HG02571 (cell line): ENCODE measurements around the gene TMEM9B.
"Not testable (repeated sequence)": the region's sequence is repeated elsewhere in the genome, so short reads cannot be mapped to it uniquely, and the experiment has no call there.

Experiments
- ATAC-seq: cut with Tn5 transposase; IDR thresholded peaks from one replicate; pipeline ENCODE4 v1.9.1; 2021; ENCODE audit warnings: mild to moderate bottlenecking, moderate library complexity; ENCODE audit not compliant: unreplicated experiment

TMEM9B gene

DNA sequence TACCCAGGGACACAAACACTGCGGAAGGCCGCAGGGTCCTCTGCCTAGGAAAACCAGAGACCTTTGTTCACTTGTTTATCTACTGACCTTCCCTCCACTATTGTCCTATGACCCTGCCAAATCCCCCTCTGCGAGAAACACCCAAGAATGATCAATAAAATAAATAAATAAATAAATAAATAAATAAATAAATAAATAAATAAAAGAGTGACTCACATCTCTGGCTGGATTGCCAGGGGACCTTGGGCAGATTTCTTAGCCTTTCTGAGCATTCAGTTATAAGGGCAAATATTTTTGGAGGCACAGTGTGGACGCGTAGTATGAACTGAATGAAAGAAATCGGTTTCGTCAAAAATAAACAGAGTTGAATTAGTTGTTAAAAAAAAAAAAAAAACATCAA is 15.1 kb upstream of the TMEM9B start:
- ATAC-seq, result not testable (repeated sequence)

DNA sequence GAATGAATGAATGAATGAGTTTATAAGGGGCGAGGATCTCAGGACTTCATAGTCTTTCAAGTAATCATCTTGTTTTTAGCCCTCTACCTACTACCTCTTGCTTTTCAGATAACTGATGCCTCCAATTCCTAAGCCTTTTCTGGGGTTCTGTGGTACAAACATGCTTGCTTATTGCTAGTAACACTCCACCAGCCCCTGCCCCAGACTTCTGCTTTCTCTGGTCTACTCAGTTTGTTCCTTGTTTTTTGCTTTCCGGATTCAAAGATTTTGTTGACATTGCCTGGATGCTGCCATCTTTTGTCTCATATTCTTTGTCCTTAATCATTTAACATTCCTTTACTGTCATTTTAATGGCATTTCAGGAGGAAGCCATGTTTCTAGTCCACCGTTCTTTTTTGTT is 8.9 kb upstream of the TMEM9B start:
- no peak for ATAC-seq

DNA sequence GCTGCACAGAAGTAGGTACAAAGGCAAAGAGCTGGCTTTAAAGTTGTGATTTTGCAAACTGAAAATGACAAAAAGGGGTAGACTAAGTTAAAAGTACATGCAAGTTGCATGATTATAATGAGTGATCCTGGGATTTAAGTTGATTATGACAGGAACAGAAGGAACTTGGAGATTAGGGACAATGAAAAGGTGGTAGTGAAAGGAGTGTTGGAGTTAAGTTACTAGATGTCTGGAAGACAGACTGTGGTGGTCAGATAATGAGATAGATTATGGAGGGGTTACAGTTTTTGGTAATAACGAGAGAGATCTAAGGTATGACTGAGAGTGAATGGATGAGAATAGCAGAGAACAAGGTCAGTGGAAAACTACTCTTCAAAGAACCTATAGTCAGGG is 7.7 kb upstream of the TMEM9B start:
- no peak for ATAC-seq

DNA sequence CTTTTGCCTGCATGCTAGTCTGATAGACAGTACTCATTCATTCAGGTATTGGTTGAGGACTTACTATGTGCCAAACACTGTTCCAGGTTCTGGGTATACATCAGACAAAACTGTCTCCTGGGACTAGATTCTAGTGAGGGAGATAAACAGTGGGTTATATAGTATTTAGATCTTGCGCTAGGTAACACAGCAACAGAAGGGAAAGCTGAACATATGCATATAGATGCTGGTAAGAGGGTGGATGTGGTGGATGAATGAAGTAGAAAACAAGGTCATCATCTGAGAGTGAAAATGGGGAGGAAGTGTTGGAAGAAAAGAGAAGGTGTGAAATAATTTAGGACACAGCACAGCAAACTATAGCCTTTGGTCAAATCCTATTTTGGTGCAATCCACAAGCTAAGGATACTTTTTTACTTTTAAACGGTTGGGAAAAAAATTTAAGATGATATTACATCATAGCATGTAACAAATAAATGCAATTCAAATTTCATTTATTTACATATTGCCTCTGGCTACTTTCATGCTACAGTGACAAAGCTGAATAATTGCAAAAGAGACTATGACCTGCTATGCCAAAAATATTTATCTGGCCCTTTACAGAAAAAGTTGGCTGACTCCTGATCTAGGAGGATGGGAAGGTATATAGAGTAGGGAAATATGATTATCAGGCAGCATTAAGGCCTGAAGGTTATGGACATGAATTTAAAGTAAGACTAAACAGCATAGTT is 7.1 kb upstream of the TMEM9B start:
- no peak for ATAC-seq

DNA sequence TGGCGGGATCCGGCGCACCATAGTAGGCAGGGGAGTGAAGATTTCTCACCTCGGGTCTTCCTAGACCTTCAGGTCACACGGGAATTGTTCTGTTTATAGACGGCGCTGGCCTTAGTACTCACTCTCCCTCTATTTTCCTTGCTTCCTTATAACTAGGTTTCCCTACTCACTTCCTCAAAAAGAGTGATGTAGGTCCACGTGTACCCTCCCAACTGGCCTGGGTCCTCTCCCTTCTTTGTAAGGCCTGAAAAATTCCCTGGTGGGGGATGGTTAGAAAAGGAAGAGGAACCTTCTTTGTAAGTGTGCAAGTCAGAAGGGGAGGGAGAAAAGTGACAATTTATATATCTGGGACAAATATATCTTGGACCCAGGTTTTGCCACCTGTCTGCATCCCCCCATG is 2.9 kb upstream of the TMEM9B start:
- ATAC-seq, result no peak

DNA sequence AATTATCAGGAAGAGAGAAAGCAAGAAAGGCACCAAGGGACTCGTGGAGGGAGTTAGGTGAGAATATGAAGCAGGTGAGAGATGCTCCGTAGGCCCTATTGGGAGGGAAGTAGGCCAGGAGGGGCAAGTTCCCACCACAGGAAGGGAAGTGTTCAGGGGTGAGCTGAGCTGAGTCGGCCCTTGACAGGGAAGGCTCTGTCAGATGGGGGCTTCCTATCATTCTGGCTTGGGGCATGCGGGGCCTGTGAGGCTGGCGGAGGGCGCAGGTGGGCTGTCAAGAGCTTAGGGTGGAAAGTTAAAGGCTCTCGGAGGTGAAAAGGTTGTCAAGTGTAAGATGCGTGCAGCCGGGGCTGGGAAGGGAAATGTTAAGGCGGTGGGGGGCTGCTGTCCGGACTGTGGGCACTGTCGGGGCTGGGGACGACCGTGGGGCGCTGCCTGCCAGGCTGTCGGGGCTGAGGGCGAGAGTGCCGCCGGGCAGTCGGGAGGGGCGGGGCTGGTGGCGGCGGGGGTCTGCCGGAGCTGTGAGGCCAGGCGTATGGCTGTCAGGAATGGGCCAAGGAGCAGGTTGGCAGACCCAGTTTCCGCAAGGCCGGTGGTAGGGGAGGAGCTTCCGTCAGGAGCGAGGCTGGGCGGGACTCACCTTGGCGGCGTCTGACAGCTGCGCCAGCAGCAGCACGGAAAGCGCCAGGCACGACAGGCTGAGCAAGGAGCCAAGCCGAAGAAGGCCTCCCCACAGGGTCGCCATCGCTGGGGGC is 496 bp downstream of the TMEM9B start:
- peak; percentile 73 for ATAC-seq

DNA sequence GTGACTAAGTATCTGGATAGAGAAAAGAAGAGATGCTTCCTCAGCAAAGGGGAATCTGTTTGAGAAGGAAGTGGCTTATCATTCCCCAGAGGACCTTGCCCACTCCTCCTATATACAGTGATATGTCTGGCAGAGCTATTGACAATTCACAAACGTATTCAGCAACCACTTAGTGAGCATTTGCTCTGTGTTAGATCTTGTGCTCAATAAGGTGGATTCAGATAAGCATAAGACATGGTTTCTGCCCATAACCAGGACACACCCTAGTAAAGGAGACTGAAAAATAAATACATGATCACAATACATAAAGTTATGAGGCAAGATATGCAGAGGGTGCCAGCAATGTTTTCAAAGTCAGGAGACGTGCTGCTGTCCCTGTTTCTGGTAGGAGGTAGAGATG is 1.4 kb downstream of the TMEM9B start:
- no peak for ATAC-seq

DNA sequence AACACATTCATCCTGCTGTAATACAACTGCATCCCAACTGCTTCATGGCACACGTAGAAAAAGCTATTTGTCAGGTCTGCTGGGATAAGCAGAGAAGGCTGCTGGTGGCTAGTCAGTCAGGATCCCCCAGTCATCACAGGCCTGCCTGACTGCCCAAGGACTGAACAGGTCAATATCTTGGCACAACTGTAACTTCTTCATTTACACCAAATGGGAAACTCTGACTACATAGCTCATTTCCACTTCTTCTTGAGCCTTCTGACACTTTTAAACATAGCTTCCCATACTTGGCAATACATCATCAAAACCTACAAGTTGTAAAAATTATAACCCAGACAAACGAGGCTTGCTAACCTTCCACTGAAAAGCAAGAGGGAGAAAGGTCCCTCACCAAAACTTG is 2.8 kb downstream of the TMEM9B start:
- no peak for ATAC-seq

DNA sequence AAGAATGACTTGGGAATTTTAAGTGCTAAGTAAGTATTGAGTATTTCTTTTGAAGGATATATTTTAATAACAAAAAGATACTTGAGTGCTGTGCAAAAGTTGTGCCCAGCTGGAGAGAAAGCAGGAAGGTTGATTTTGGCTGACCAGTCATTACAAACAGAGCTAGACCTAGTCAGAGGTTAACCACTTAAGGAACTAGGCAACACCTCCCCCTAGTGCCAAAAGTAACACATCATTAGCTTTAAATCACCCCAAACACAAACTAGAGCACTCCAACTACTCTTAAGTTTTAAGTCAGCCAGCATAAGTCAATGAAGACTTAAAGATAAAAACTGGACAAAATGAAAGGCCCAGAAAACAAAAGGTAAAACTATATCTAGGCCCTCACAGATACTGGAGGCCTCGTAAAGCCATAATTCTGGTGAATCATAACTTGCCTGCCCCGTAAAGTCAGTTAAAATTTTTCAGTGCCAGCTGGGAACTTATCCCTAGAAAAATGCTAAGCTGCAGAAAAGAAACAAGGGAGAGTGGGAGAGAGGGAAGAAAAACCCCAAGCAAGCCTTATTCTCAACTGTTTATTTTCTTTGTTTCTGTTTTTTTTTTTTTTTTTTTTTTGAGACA is 4.6 kb downstream of the TMEM9B start:
- no peak for ATAC-seq

DNA sequence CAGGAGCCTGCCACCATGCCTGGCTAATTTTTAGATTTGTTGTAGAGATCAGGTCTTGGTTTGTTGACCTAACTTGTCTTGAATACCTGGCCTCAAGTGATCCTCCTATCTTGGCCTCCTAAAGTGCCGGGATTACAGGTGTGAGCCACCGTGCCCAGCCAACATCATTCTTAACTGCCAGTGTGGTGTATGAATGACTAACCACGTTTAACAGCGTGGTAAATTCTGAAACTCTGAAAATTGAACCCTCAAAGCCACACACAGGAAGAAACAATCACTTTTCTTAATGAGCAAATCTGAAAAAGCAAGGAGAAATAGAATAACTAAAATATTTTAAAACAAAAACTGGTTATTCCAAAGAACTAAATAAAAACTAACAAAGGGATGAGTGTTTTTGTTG is 7.4 kb downstream of the TMEM9B start:
- no peak for ATAC-seq

DNA sequence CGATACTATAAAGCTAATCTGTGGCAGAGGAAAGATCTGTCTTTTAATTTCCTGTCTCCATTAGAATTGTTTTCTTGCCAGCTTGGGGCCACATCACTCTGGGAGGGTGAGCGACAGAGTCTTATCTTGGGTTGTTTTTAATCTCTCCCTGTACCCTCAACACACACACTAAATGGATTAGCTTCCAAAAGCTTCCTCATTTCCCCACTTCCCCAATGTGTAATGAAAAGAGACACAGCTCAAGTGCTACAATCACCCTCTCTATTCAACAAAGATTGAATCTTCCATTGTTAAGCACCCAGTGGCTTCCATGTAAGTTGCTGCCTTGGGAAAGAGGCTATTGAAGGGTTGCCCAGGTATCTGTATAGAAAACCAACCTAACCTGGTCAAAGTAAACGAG is 15.4 kb downstream of the TMEM9B start:
- ATAC-seq, result no peak

DNA sequence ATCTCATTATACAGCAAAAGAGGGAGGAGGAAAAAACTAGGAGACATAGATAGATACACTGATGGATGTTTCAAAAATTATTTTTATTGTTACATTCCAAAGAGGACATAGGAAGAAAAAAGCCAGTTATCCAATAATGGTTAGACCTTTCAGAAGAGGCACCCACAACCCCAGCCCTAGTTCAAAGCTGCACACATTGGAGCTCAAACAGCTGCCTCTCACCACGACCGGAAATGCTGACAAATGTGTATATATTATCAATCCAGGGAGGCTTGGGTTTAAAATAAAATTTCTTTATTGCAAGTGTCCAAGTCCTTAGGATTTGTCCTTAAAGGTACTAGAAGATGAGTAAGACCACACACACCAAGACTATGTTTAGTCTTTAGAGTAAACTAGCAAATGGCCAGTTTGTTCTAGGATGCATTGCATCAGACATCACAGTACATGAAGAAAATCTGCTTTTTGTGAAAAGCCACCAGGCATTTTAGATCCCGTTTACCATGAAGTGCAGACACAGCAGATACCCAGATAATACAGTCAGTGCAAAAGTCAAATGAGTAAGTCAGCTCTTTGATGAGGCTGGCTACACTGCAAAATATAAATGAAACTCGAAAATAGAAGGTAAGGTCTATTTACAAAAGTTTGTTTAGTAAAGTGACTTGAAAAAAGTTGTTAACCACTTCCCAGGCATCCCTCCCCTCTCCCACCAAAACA is 16.9 kb downstream of the TMEM9B start:
- no peak for ATAC-seq

DNA sequence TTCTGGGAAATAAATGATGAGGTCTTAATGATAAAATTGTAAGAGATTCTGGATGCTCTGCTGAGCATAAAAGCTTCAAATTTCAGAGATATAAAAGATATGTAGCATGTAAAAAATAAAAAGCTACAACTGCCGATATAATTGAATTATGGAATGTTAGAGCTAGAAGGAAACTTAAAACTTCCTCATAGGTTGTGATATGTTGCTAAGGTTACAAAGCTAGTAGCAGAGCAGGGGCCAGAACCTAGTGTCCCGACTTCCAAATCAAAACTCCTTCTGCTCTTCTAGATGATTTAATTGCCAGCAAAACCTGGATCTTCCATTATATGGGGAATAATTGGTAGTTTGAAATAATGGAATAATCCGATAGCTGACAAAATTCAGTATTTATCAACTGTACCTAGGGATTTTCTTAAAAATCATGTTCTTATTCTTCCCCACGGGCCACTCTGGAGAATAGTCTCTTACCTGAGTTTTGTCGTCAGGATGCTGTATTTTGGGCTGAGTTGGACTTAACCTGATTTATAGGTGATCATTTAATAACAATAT is 21.6 kb downstream of the TMEM9B start, which contains the start of gene ASCL3:
Gene ASCL3 (minus strand): TSS at position 499 of the 549 bp plus-strand sequence. CDS start 4,855 bp downstream, outside the sequence.
- ATAC-seq, result no peak

DNA sequence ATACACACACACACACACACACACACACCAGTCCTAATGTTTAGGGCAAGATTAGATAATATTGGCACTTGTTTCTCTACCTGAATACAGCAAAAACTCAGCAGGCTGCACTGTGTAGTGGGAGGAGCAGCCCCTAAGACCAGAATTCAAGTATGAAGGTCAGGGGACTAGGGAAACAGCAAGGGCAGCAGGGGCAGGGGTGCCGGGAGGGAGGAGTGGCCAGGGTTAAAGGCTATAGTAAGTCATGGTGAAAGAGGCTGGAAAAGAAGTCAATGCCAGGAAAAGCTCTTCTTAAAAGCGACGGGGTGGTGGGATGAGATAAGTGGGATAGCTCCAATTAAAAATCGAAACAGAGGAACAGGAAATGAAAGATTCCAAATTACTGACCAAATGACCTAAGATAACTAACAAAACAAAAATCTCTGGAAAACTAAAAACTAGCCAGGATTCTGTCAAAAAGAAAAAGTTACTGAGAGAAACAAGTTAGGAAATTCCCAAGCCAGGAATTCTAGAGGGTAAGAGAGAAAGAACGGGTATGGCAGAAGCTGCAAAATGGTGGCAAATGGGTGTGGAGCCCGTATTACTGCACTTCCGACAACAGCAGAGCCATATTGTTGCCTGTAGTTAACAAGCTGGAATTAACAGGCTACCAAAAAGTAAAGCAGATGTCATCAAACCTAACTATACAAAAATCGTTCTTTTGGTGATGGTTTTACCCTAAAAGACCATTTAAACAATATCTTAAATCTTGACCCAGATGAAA is 22.7 kb downstream of the TMEM9B start:
- no peak for ATAC-seq

DNA sequence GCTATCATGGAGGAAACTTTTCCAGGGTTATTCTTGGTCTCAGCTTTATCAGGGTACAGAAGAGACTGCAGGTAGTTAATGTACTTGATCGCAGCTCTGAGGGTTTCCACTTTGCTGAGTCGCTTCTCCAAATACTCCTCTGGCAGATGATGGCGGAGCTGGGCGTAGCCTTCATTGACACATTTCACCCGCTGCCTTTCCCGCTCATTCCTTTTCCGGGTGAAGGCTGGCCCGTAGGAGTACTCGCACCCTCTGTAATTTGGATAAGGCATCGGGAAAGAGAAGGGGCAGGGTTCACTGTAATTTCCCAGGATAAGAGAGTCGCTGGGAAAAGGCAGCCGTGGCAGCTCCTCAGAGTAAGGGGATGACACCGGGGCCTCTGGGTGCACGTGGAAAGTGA is 26.6 kb downstream of the TMEM9B start:
- ATAC-seq, result no peak

DNA sequence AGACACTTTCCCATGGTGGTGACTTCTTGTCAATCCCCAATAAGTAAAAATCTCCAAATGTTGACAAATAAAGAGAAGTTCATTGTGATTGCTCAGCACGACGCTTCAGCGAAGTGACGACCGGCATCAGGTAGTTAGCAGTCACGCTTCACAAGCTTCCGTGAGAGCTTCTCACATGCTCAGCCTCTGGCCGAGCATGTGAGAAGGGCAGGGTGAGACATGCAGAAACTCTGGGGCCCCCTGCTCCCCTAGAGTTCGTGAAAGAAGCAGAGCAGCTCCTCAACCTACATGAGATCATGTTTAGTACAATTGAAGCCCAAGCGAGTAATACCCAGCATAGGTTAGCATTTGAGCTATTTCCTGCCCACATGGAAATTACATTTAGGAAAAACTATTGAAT is 27.1 kb downstream of the TMEM9B start:
- no peak for ATAC-seq

DNA sequence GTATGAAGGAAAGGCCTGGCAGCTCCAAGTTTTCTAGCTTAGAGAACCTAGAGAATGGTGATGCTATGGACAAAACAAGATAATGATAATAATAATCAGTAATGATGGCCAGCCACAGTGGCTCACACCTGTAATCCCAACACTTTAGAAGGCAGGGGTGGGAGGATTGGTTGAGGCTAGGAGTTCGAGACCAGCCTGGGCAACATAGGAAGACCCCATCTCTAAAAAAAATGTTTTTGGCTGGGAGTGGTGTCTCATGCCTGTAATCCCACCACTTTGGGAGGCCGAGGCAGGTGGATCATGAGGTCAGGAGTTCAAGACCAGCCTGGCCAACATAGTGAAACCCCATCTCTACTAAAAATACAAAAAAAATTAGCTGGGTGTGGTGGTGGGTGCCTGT is 28.5 kb downstream of the TMEM9B start:
- not testable (repeated sequence) for ATAC-seq

DNA sequence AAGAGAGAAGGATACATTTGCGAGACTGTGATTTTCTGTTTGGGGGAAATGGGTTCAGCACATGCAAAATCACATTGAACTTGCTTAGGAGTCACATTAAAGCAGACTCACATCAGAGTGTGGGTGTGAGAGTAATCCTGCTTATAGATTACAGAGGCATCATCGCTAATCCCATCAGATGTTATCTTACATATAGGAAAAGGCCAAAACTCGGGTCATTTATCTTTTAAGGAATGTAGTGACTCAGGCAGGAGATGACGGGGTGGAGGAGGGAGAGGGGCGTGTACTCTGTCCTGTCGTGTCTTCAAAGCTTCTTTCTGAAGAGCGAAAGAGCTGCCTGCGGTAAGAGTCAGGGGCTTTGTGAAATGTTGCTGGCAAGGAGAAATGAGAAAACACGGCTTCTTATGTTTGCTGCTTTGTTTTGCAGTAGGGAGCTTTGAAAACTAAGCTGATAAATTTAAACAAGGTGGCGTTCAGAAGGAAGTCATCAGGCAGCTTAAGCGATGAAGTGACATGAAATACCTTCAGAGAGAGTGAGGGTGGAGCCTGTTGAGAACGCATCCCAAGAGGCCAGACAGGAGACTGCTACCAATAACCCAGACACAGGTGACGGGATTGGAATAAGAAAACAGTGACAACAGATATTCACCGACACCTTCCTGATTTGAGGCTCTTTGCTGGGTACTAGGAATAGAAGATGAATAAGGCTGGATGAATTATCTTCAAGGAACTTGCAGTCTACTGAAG is 29.3 kb downstream of the TMEM9B start:
- ATAC-seq, result no peak

DNA sequence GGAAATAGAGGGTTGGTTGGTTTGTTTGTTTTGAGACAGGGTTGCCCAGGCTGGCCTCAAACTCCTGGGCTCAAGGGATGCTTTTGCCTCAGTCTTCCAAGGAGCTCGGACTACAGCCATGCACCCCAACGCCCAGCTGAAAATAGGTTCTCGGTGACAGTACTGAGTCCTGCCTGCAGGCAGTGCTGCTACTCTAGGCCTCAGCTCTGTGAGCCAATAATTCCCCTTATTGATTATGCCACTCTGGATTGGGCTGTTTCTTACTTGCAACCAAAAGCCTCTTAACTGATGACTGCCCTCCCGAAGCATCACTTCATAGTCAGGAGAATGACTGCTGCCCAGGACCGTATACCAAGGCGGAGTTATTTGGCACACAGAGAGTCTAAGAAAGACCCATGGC is 30.3 kb downstream of the TMEM9B start:
- ATAC-seq, result no peak
